ENCODE data around the gene CCDC198.

CCDC198 gene

GRCh38 chr14:57479197-57479596, 14.5 kb downstream of the CCDC198 start:
- H3K9ac ChIP-seq (ENCODE audit: low read depth, low read length, poor library complexity, severe bottlenecking), result no peak overlapping the region
- H3K4me1 ChIP-seq (ENCODE audit: insufficient read depth, low read length, poor library complexity, severe bottlenecking), result no peaks in the 10 kb centered on the region
- no peak overlapping the region for H3K4me2 ChIP-seq (ENCODE audit: low read depth, low read length, poor library complexity, severe bottlenecking)
- no peak overlapping the region for H3K4me3 ChIP-seq (ENCODE audit: low read length, poor library complexity, severe bottlenecking)
- no peaks in the 10 kb centered on the region for H3K79me2 ChIP-seq (ENCODE audit: insufficient read depth, low read length)
- no peaks in the 10 kb centered on the region for H3K27me3 ChIP-seq (ENCODE audit: insufficient read depth, low read length, poor library complexity, severe bottlenecking)
- no peaks in the 10 kb centered on the region for H3K9me3 ChIP-seq (ENCODE audit: insufficient read depth, low read depth, low read length)
- H4K20me1 ChIP-seq (ENCODE audit: insufficient read depth, low read length, poor library complexity, severe bottlenecking), result no peaks in the 10 kb centered on the region
- H3K9me2 ChIP-seq (replicated peaks; ENCODE audit: low read depth, low read length), result no peaks in the 10 kb centered on the region
- no peaks in the 10 kb centered on the region for H3K36me3 ChIP-seq (ENCODE audit: insufficient read depth, low read length)
- H3F3A ChIP-seq (ENCODE audit: low read depth), result no peaks in the 10 kb centered on the region
- H2AFZ ChIP-seq (ENCODE audit: low read length), result no peak overlapping the region
- TF ChIP-seq, protein P1, sequence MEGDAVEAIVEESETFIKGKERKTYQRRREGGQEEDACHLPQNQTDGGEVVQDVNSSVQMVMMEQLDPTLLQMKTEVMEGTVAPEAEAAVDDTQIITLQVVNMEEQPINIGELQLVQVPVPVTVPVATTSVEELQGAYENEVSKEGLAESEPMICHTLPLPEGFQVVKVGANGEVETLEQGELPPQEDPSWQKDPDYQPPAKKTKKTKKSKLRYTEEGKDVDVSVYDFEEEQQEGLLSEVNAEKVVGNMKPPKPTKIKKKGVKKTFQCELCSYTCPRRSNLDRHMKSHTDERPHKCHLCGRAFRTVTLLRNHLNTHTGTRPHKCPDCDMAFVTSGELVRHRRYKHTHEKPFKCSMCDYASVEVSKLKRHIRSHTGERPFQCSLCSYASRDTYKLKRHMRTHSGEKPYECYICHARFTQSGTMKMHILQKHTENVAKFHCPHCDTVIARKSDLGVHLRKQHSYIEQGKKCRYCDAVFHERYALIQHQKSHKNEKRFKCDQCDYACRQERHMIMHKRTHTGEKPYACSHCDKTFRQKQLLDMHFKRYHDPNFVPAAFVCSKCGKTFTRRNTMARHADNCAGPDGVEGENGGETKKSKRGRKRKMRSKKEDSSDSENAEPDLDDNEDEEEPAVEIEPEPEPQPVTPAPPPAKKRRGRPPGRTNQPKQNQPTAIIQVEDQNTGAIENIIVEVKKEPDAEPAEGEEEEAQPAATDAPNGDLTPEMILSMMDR (conservative IDR thresholded peaks at IDR 0.05; ENCODE audit: low read length), result no peak
- no peak for TF ChIP-seq EZH2phosphoT487 (IDR thresholded peaks at IDR 0.05; ENCODE audit: borderline replicate concordance)

DNA sequence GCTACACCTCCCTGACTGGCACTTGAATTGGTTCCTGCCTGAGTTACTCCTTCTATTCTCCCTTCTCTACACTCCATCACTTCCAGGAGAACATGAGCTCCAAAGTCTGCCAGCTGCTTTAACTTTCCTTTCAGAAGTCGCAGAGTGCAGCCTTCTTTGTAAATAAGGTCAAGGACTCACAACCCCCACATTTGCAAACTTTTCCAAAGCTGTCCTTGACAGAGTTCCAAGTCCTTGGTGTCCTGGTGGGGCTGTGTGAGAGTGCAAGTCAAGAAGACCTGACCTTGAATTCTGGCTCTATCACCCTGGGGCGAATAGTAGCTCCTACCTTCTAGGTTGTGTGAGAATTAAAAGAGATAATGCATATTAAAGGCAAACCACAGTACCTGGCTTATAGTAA, 15.6 kb downstream of the CCDC198 start:
- H3K36me3 ChIP-seq (ENCODE audit: insufficient read depth, low read length), result no peaks in the 10 kb centered on the region
- no peak overlapping the region for H3K4me3 ChIP-seq (ENCODE audit: low read length, poor library complexity, severe bottlenecking)
- H4K20me1 ChIP-seq (ENCODE audit: insufficient read depth, low read length, poor library complexity, severe bottlenecking), result no peaks in the 10 kb centered on the region
- no peak overlapping the region for H3K4me2 ChIP-seq (ENCODE audit: low read depth, low read length, poor library complexity, severe bottlenecking)
- no peak overlapping the region for H2AFZ ChIP-seq (ENCODE audit: low read length)
- no peaks in the 10 kb centered on the region for H3K9me2 ChIP-seq (replicated peaks; ENCODE audit: low read depth, low read length)
- no peaks in the 10 kb centered on the region for H3K27me3 ChIP-seq (ENCODE audit: insufficient read depth, low read length, poor library complexity, severe bottlenecking)
- no peaks in the 10 kb centered on the region for H3F3A ChIP-seq (ENCODE audit: low read depth)
- TF ChIP-seq, protein P1 (conservative IDR thresholded peaks at IDR 0.05; ENCODE audit: low read length), result no peak
- no peak for TF ChIP-seq EZH2phosphoT487 (IDR thresholded peaks at IDR 0.05; ENCODE audit: borderline replicate concordance)
- no peak overlapping the region for H3K9ac ChIP-seq (ENCODE audit: low read depth, low read length, poor library complexity, severe bottlenecking)
- no peaks in the 10 kb centered on the region for H3K4me1 ChIP-seq (ENCODE audit: insufficient read depth, low read length, poor library complexity, severe bottlenecking)
- no peaks in the 10 kb centered on the region for H3K79me2 ChIP-seq (ENCODE audit: insufficient read depth, low read length)
- H3K9me3 ChIP-seq (ENCODE audit: insufficient read depth, low read depth, low read length), result no peaks in the 10 kb centered on the region

DNA sequence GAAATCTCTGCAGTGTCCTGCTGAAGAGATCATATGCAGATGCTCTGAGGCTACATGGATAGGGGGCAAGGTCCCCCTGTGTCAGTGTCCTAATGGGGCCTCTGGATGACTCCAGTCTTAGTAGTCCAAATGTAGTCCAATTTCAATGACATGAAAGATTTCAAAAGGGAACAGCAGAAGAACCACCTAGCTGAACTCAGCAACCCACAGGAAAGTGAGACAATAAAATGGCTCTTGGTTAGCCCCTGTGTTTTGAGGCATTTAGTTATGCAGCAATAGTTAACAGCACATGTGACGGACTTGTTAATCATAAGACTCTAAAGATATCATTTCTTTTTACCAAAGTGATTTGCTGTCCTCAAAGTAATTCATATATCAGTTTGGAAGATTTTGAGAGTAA, 22.7 kb downstream of the CCDC198 start:
- no peak for TF ChIP-seq EZH2phosphoT487 (IDR thresholded peaks at IDR 0.05; ENCODE audit: borderline replicate concordance)
- TF ChIP-seq, protein P1 (conservative IDR thresholded peaks at IDR 0.05; ENCODE audit: low read length), result no peak
- H3K27me3 ChIP-seq (ENCODE audit: insufficient read depth, low read length, poor library complexity, severe bottlenecking), result no peaks in the 10 kb centered on the region

More for the DNA sequence above, 22.7 kb downstream of the CCDC198 start:
- H3K79me2 ChIP-seq (ENCODE audit: insufficient read depth, low read length), result no peaks in the 10 kb centered on the region
- H3K9me2 ChIP-seq (replicated peaks; ENCODE audit: low read depth, low read length), result 0 out of 2 replicates have a peak, but pooled peaks cover 5% of the 10 kb centered on the region
- no peak overlapping the region for H3K9ac ChIP-seq (ENCODE audit: low read depth, low read length, poor library complexity, severe bottlenecking)
- H3K4me3 ChIP-seq (ENCODE audit: low read length, poor library complexity, severe bottlenecking), result no peak overlapping the region
- no peaks in the 10 kb centered on the region for H4K20me1 ChIP-seq (ENCODE audit: insufficient read depth, low read length, poor library complexity, severe bottlenecking)
- no peaks in the 10 kb centered on the region for H3K4me1 ChIP-seq (ENCODE audit: insufficient read depth, low read length, poor library complexity, severe bottlenecking)
- no peaks in the 10 kb centered on the region for H3K36me3 ChIP-seq (ENCODE audit: insufficient read depth, low read length)
- H2AFZ ChIP-seq (ENCODE audit: low read length), result no peak overlapping the region
- no peaks in the 10 kb centered on the region for H3F3A ChIP-seq (ENCODE audit: low read depth)
- H3K4me2 ChIP-seq (ENCODE audit: low read depth, low read length, poor library complexity, severe bottlenecking), result no peak overlapping the region
- no peaks in the 10 kb centered on the region for H3K9me3 ChIP-seq (ENCODE audit: insufficient read depth, low read depth, low read length)

Data from Loucy (cell line).